SK-N-SH treated with all-trans-retinoic acid at 6 μM for 48 hours (cell line): ENCODE data around the gene RBM12.

Experiments
- ATAC-seq: fragments of 200-7000 bp; cut with Tn5 transposase; 3 replicates; pipeline ENCODE4 v1.9.1; 2020; ENCODE audit warnings: mild to moderate bottlenecking, moderate library complexity
- BACH2 ChIP-seq: fragments of 250-450 bp; sonication (Bioruptor Pico); IDR thresholded peaks from 2 replicates; pipeline ENCODE4 v1.9.0; 2021; ENCODE audit warnings: mild to moderate bottlenecking, borderline replicate concordance
- GLIS3 ChIP-seq: fragments of 250-450 bp; sonication (Bioruptor Pico); IDR thresholded peaks from 2 replicates; pipeline ENCODE4 v1.5.0; 2020; ENCODE audit warnings: mild to moderate bottlenecking, moderate library complexity
- ISL1 ChIP-seq: fragments of 250-450 bp; sonication (Bioruptor Pico); IDR thresholded peaks from 2 replicates; pipeline ENCODE4 v2.1.2; 2022; ENCODE audit warnings: mild to moderate bottlenecking, moderate library complexity
- OSR1 ChIP-seq: fragments of 250-450 bp; sonication (Bioruptor Pico); IDR thresholded peaks from 2 replicates; pipeline ENCODE4 v1.8.0; 2022; ENCODE audit warnings: moderate library complexity, mild to moderate bottlenecking, inconsistent platforms
- PATZ1 ChIP-seq: fragments of 250-450 bp; sonication (Bioruptor Pico); IDR thresholded peaks from 2 replicates; pipeline ENCODE4 v1.8.0; 2020; ENCODE audit warnings: mild to moderate bottlenecking, moderate library complexity, borderline replicate concordance
- PPARA ChIP-seq: fragments of 250-450 bp; sonication (Bioruptor Pico); IDR thresholded peaks from 2 replicates; pipeline ENCODE4 v1.5.0; 2020; ENCODE audit warnings: mild to moderate bottlenecking, borderline replicate concordance
- TCF4 ChIP-seq: fragments of 250-450 bp; sonication (Bioruptor Pico); IDR thresholded peaks from 2 replicates; pipeline ENCODE4 v1.8.0; 2021; ENCODE audit warnings: mild to moderate bottlenecking, moderate library complexity, borderline replicate concordance
- TSHZ2 ChIP-seq: fragments of 250-450 bp; sonication (Bioruptor Pico); IDR thresholded peaks from 2 replicates; pipeline ENCODE4 v1.5.0; 2020; ENCODE audit warnings: mild to moderate bottlenecking, moderate library complexity
- ZFP3 ChIP-seq: fragments of 250-450 bp; sonication (Bioruptor Pico); IDR thresholded peaks from 2 replicates; pipeline ENCODE4 v1.5.0; 2020; ENCODE audit warnings: mild to moderate bottlenecking, moderate library complexity
- ZNF8 ChIP-seq: fragments of 450-650 bp; formaldehyde crosslinking; IDR thresholded peaks from 2 replicates; pipeline ENCODE4 v1.5.0; 2020; ENCODE audit warnings: mild to moderate bottlenecking, moderate library complexity

RBM12 gene

GRCh38 chr20:35599776-35600120 lies 65.0 kb downstream of the RBM12 start:
- ATAC-seq, result no peak
- no peak for TF ChIP-seq ISL1 (CRISPR knock-in tag)
- no peak for TF ChIP-seq OSR1 (CRISPR knock-in tag)
- TF ChIP-seq TCF4, result no peak
- TF ChIP-seq PPARA (CRISPR knock-in tag), result no peak
- no peak for TF ChIP-seq TSHZ2
- no peak for TF ChIP-seq BACH2 (CRISPR knock-in tag)
- no peak for TF ChIP-seq ZFP3 (CRISPR knock-in tag)
- no peak for TF ChIP-seq PATZ1 (CRISPR knock-in tag)
- TF ChIP-seq GLIS3 (CRISPR knock-in tag), result no peak
- no peak for TF ChIP-seq ZNF8 (CRISPR knock-in tag)
